Memory B cell (primary cell): Measurements from ENCODE around the gene SNRK.
A peak's percentile ranks its signal among the peaks of the same experiment; 100 is the strongest.

Experiments
- ATAC-seq: fragments of 150-1000 bp; cut with Tn5 transposase; 2 replicates; pipeline ENCODE4 v1.10.0; 2021; ENCODE audit warnings: low read depth, mild to moderate bottlenecking, moderate library complexity
- DNase-seq, 2 donors: peaks; one replicate each; pipeline ENCODE4 v3.0.0; 2022; ENCODE audit warnings: low spot score in 2 of 2
- H3K27ac Mint-ChIP-seq: one replicate; pipeline ENCODE4 v1.8.0; 2022; ENCODE audit warnings: mild to moderate bottlenecking, moderate library complexity, mixed read lengths
- H3K27me3 Mint-ChIP-seq: one replicate; pipeline ENCODE4 v1.8.0; 2022; ENCODE audit warnings: mixed read lengths
- H3K36me3 Mint-ChIP-seq: one replicate; pipeline ENCODE4 v1.8.0; 2022; ENCODE audit warnings: mild to moderate bottlenecking, mixed read lengths
- H3K4me1 Mint-ChIP-seq: one replicate; pipeline ENCODE4 v1.8.0; 2022; ENCODE audit warnings: mixed read lengths
- H3K4me3 Mint-ChIP-seq: one replicate; pipeline ENCODE4 v1.8.0; 2022; ENCODE audit warnings: mild to moderate bottlenecking, moderate library complexity, mixed read lengths
- H3K9me3 Mint-ChIP-seq: one replicate; pipeline ENCODE4 v1.8.0; 2022; ENCODE audit warnings: mixed read lengths

The SNRK gene

GRCh38 chr3:43256714-43257461 is 29.5 kb upstream of the SNRK start:
- H3K9me3 Mint-ChIP-seq: no peaks in the 10 kb centered on the region
- H3K36me3 Mint-ChIP-seq: no peaks in the 10 kb centered on the region
- H3K4me3 Mint-ChIP-seq: no peak overlapping the region
- ATAC-seq (no peak), DNase-seq (no peak)
- peaks cover 18% of the 10 kb centered on the region for H3K4me1 Mint-ChIP-seq
- peaks cover 12% of the 10 kb centered on the region for H3K27me3 Mint-ChIP-seq
- no peak overlapping the region for H3K27ac Mint-ChIP-seq

- peaks cover 18% of the 10 kb centered on the region for H3K4me1 Mint-ChIP-seq
- H3K9me3 Mint-ChIP-seq: no peaks in the 10 kb centered on the region
- ATAC-seq: no peak
- H3K27me3 Mint-ChIP-seq: peaks cover 8% of the 10 kb centered on the region
- no peak for DNase-seq
- H3K27ac Mint-ChIP-seq: no peak overlapping the region
- H3K4me3 Mint-ChIP-seq: no peak overlapping the region
- H3K36me3 Mint-ChIP-seq: no peaks in the 10 kb centered on the region
These were observed 28.5 kb upstream of the SNRK start for GRCh38 chr3:43257850-43258249.

- H3K9me3 Mint-ChIP-seq: no peaks in the 10 kb centered on the region
- peaks cover 8% of the 10 kb centered on the region for H3K27me3 Mint-ChIP-seq
- DNase-seq (no peak), ATAC-seq (no peak)
- no peak overlapping the region for H3K27ac Mint-ChIP-seq
- no peak overlapping the region for H3K4me3 Mint-ChIP-seq
- no peaks in the 10 kb centered on the region for H3K36me3 Mint-ChIP-seq
- peaks cover 18% of the 10 kb centered on the region for H3K4me1 Mint-ChIP-seq
These were observed 26.7 kb upstream of the SNRK start for GRCh38 chr3:43259626-43260025.

- Mint-ChIP-seq H3K4me1 (peaks cover 18% of the 10 kb centered on the region), H3K27ac (no peak overlapping the region), H3K27me3 (peaks cover 8% of the 10 kb centered on the region), H3K36me3 (no peaks in the 10 kb centered on the region), H3K9me3 (no peaks in the 10 kb centered on the region), H3K4me3 (no peak overlapping the region)
- ATAC-seq: no peak
- DNase-seq: no peak
These were observed 25.9 kb upstream of the SNRK start for GRCh38 chr3:43260412-43260811.

- H3K4me1 Mint-ChIP-seq: peaks cover 13% of the 10 kb centered on the region
- no peak for DNase-seq
- H3K9me3 Mint-ChIP-seq: no peaks in the 10 kb centered on the region
- no peak overlapping the region for H3K27ac Mint-ChIP-seq
- no peak overlapping the region for H3K4me3 Mint-ChIP-seq
- H3K27me3 Mint-ChIP-seq: peaks cover 3% of the 10 kb centered on the region
- no peak for ATAC-seq
- H3K36me3 Mint-ChIP-seq: no peaks in the 10 kb centered on the region
These were observed 24.1 kb upstream of the SNRK start for GRCh38 chr3:43262194-43262593.

- Mint-ChIP-seq H3K27ac (no peak overlapping the region), H3K4me3 (no peak overlapping the region), H3K9me3 (no peaks in the 10 kb centered on the region), H3K27me3 (peaks cover 2% of the 10 kb centered on the region), H3K4me1 (no peaks in the 10 kb centered on the region), H3K36me3 (no peaks in the 10 kb centered on the region)
- ATAC-seq: no peak
- no peak for DNase-seq
These were observed 19.9 kb upstream of the SNRK start for GRCh38 chr3:43266451-43266850.

- Mint-ChIP-seq H3K9me3 (no peaks in the 10 kb centered on the region), H3K36me3 (no peaks in the 10 kb centered on the region), H3K4me1 (no peaks in the 10 kb centered on the region), H3K4me3 (no peak overlapping the region), H3K27me3 (peaks cover 2% of the 10 kb centered on the region), H3K27ac (no peak overlapping the region)
- ATAC-seq (no peak), DNase-seq (no peak)
These were observed 19.3 kb upstream of the SNRK start for GRCh38 chr3:43266995-43267394.

- H3K9me3 Mint-ChIP-seq: no peaks in the 10 kb centered on the region
- H3K27ac Mint-ChIP-seq: no peak overlapping the region
- ATAC-seq (no peak), DNase-seq (no peak)
- H3K36me3 Mint-ChIP-seq: no peaks in the 10 kb centered on the region
- H3K4me3 Mint-ChIP-seq: no peak overlapping the region
- peaks cover 2% of the 10 kb centered on the region for H3K27me3 Mint-ChIP-seq
- H3K4me1 Mint-ChIP-seq: no peaks in the 10 kb centered on the region
These were observed 17.7 kb upstream of the SNRK start for GRCh38 chr3:43268636-43269035.

GRCh38 chr3:43270078-43270477 is 16.3 kb upstream of the SNRK start:
- Mint-ChIP-seq H3K9me3 (no peaks in the 10 kb centered on the region), H3K4me1 (no peaks in the 10 kb centered on the region), H3K36me3 (no peaks in the 10 kb centered on the region), H3K27me3 (peaks cover 2% of the 10 kb centered on the region), H3K4me3 (no peak overlapping the region), H3K27ac (no peak overlapping the region)
- ATAC-seq (no peak), DNase-seq (no peak)

- no peaks in the 10 kb centered on the region for H3K9me3 Mint-ChIP-seq
- ATAC-seq (no peak), DNase-seq (no peak)
- H3K27me3 Mint-ChIP-seq: peaks cover 6% of the 10 kb centered on the region
- H3K36me3 Mint-ChIP-seq: peaks cover 2% of the 10 kb centered on the region
- H3K4me3 Mint-ChIP-seq: no peak overlapping the region
- H3K27ac Mint-ChIP-seq: no peak overlapping the region
- H3K4me1 Mint-ChIP-seq: no peaks in the 10 kb centered on the region
These were observed 12.9 kb upstream of the SNRK start for GRCh38 chr3:43273416-43273815.

- ATAC-seq: no peak
- no peak overlapping the region for H3K27ac Mint-ChIP-seq
- H3K4me3 Mint-ChIP-seq: no peak overlapping the region
These were observed 7.3 kb upstream of the SNRK start for GRCh38 chr3:43279082-43279481.

GRCh38 chr3:43279532-43279931 is 6.8 kb upstream of the SNRK start:
- H3K27me3 Mint-ChIP-seq: peaks cover 7% of the 10 kb centered on the region
- H3K9me3 Mint-ChIP-seq: no peaks in the 10 kb centered on the region
- no peak overlapping the region for H3K4me3 Mint-ChIP-seq
- DNase-seq (no peak), ATAC-seq (no peak)
- no peaks in the 10 kb centered on the region for H3K4me1 Mint-ChIP-seq
- no peak overlapping the region for H3K27ac Mint-ChIP-seq
- peaks cover 2% of the 10 kb centered on the region for H3K36me3 Mint-ChIP-seq

More at GRCh38 chr3:43279082-43279481, 7.3 kb upstream of the SNRK start:
- H3K27me3 Mint-ChIP-seq: peaks cover 7% of the 10 kb centered on the region
- no peak for DNase-seq
- H3K9me3 Mint-ChIP-seq: no peaks in the 10 kb centered on the region
- H3K36me3 Mint-ChIP-seq: peaks cover 2% of the 10 kb centered on the region
- H3K4me1 Mint-ChIP-seq: no peaks in the 10 kb centered on the region

- no peak overlapping the region for H3K4me3 Mint-ChIP-seq
- ATAC-seq (no peak), DNase-seq (no peak)
- H3K27me3 Mint-ChIP-seq: peaks cover 7% of the 10 kb centered on the region
- no peak overlapping the region for H3K27ac Mint-ChIP-seq
- peaks cover 2% of the 10 kb centered on the region for H3K36me3 Mint-ChIP-seq
- H3K4me1 Mint-ChIP-seq: no peaks in the 10 kb centered on the region
- no peaks in the 10 kb centered on the region for H3K9me3 Mint-ChIP-seq
These were observed 5.3 kb upstream of the SNRK start for GRCh38 chr3:43281020-43281419.

GRCh38 chr3:43284171-43284570 is 2.2 kb upstream of the SNRK start:
- Mint-ChIP-seq H3K36me3 (peaks cover 3% of the 10 kb centered on the region), H3K9me3 (no peaks in the 10 kb centered on the region), H3K4me3 (no peak overlapping the region), H3K4me1 (peaks cover 17% of the 10 kb centered on the region), H3K27me3 (peaks cover 2% of the 10 kb centered on the region), H3K27ac (no peak overlapping the region)
- ATAC-seq: no peak
- no peak for DNase-seq

- H3K27ac Mint-ChIP-seq: peak overlapping the region; percentile 89
- H3K4me1 Mint-ChIP-seq: peaks cover 28% of the 10 kb centered on the region
- H3K36me3 Mint-ChIP-seq: peaks cover 11% of the 10 kb centered on the region
- no peak for ATAC-seq
- peak overlapping the region; percentile 93 for H3K4me3 Mint-ChIP-seq
- DNase-seq: no peak
- no peaks in the 10 kb centered on the region for H3K27me3 Mint-ChIP-seq
- no peaks in the 10 kb centered on the region for H3K9me3 Mint-ChIP-seq
These were observed 696 bp upstream of the SNRK start for GRCh38 chr3:43285644-43286043.
